ENCODE data around the gene CNGA3. TPM values are rescaled to one million over a fixed set of nuclear protein-coding genes. Genes with fewer than 3 reads are reported as not detected.

Gene CNGA3
- total and polyA plus RNA-seq, 2 donors (not counting 1 experiment from before 2014, with no cell fraction given) = under 0.01 TPM; not detected in 1

- Histone ChIP-seq H4K20me1 (ENCODE audit: control insufficient read depth, extremely low read depth, insufficient read depth, low read length) (no peaks in the 10 kb centered on the region), H3K27ac (ENCODE audit: insufficient read depth, low read length) (peak overlapping the region; percentile 68), H3K4me1 (ENCODE audit: control insufficient read depth, extremely low read depth, insufficient read depth, low read length) (peaks cover 3% of the 10 kb centered on the region), H3K4me3 (replicated peaks in 1 of 4; ENCODE audit: control extremely low read depth in 1 of 4, insufficient read depth in 1 of 4, low read depth in 3 of 4, low read length in 4 of 4) (peak overlapping the region; percentile 56 to 87 (median 82)), H3K79me2 (ENCODE audit: control insufficient read depth, insufficient read depth, low read length) (peaks cover 9% of the 10 kb centered on the region), H3K9me3 (ENCODE audit: control insufficient read depth, insufficient read depth, low read depth, low read length) (no peaks in the 10 kb centered on the region), H3K9ac (ENCODE audit: insufficient read depth, low read length) (no peak overlapping the region), H3K4me2 (ENCODE audit: extremely low read depth, insufficient read depth, low read length) (peak overlapping the region; percentile 80), H3K36me3 (ENCODE audit: control insufficient read depth, insufficient read depth, low read length) (no peaks in the 10 kb centered on the region), H2AFZ (ENCODE audit: low read length) (peak overlapping the region; percentile 52), H3K27me3 (ENCODE audit: control insufficient read depth, insufficient read depth, low read length) (no peaks in the 10 kb centered on the region)
- peak in 1 of 2 donors; percentile 31 for DNase-seq (ENCODE audit: low read depth in 2 of 2)
- TF ChIP-seq EZH2 (IDR thresholded peaks at IDR 0.05; ENCODE audit: low read length, missing control alignments) (no peak), CTCF (conservative IDR thresholded peaks at IDR 0.05 in 1 of 2, IDR thresholded peaks at IDR 0.05 in 1 of 2; ENCODE audit: low read depth in 1 of 2, low read length in 2 of 2) (no peak)
These were observed 99.7 kb downstream of the CNGA3 start for GRCh38 chr2:98445683-98446581.

- DNase-seq (ENCODE audit: low read depth in 2 of 2) = no peak
- no peak overlapping the region for H3K9ac ChIP-seq (ENCODE audit: insufficient read depth, low read length)
- no peak overlapping the region for H3K4me2 ChIP-seq (ENCODE audit: extremely low read depth, insufficient read depth, low read length)
- H3K27me3 ChIP-seq (ENCODE audit: control insufficient read depth, insufficient read depth, low read length) = no peaks in the 10 kb centered on the region
- H4K20me1 ChIP-seq (ENCODE audit: control insufficient read depth, extremely low read depth, insufficient read depth, low read length) = no peaks in the 10 kb centered on the region
- no peaks in the 10 kb centered on the region for H3K9me3 ChIP-seq (ENCODE audit: control insufficient read depth, insufficient read depth, low read depth, low read length)
- no peaks in the 10 kb centered on the region for H3K36me3 ChIP-seq (ENCODE audit: control insufficient read depth, insufficient read depth, low read length)
- H3K79me2 ChIP-seq (ENCODE audit: control insufficient read depth, insufficient read depth, low read length) = peaks cover 10% of the 10 kb centered on the region
- no peak overlapping the region for H2AFZ ChIP-seq (ENCODE audit: low read length)
- H3K27ac ChIP-seq (ENCODE audit: insufficient read depth, low read length) = no peak overlapping the region
- TF ChIP-seq EZH2 (IDR thresholded peaks at IDR 0.05; ENCODE audit: low read length, missing control alignments) = no peak
- no peak for TF ChIP-seq CTCF (conservative IDR thresholded peaks at IDR 0.05 in 1 of 2, IDR thresholded peaks at IDR 0.05 in 1 of 2; ENCODE audit: low read depth in 1 of 2, low read length in 2 of 2)
- H3K4me3 ChIP-seq (replicated peaks in 1 of 4; ENCODE audit: control extremely low read depth in 1 of 4, insufficient read depth in 1 of 4, low read depth in 3 of 4, low read length in 4 of 4) = no peak overlapping the region
- H3K4me1 ChIP-seq (ENCODE audit: control insufficient read depth, extremely low read depth, insufficient read depth, low read length) = peaks cover 3% of the 10 kb centered on the region
These were observed 100.6 kb downstream of the CNGA3 start for GRCh38 chr2:98446850-98447249.

Other genes with a start within 250 kb of the CNGA3 start
- 19.0 and 26.1 TPM in 2 replicates for gene INPP4A, start 98.4 kb downstream of the CNGA3 start, total RNA-seq
- gene INPP4A, start 98.4 kb downstream of the CNGA3 start, polyA plus RNA-seq = 8.8 and 10.2 TPM in 2 replicates

All from fibroblast of lung (primary cell).